HG03025 (cell line): ENCODE data around the gene COG8.
"Not testable (repeated sequence)": the region's sequence is repeated elsewhere in the genome, so short reads cannot be mapped to it uniquely, and the experiment has no call there.

Source experiments
- ATAC-seq: cut with Tn5 transposase; IDR thresholded peaks from one replicate; pipeline ENCODE4 v1.9.1; 2021; ENCODE audit warnings: mild to moderate bottlenecking, moderate library complexity; ENCODE audit not compliant: unreplicated experiment, low FRiP score

Gene COG8, protein sequence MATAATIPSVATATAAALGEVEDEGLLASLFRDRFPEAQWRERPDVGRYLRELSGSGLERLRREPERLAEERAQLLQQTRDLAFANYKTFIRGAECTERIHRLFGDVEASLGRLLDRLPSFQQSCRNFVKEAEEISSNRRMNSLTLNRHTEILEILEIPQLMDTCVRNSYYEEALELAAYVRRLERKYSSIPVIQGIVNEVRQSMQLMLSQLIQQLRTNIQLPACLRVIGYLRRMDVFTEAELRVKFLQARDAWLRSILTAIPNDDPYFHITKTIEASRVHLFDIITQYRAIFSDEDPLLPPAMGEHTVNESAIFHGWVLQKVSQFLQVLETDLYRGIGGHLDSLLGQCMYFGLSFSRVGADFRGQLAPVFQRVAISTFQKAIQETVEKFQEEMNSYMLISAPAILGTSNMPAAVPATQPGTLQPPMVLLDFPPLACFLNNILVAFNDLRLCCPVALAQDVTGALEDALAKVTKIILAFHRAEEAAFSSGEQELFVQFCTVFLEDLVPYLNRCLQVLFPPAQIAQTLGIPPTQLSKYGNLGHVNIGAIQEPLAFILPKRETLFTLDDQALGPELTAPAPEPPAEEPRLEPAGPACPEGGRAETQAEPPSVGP

DNA sequence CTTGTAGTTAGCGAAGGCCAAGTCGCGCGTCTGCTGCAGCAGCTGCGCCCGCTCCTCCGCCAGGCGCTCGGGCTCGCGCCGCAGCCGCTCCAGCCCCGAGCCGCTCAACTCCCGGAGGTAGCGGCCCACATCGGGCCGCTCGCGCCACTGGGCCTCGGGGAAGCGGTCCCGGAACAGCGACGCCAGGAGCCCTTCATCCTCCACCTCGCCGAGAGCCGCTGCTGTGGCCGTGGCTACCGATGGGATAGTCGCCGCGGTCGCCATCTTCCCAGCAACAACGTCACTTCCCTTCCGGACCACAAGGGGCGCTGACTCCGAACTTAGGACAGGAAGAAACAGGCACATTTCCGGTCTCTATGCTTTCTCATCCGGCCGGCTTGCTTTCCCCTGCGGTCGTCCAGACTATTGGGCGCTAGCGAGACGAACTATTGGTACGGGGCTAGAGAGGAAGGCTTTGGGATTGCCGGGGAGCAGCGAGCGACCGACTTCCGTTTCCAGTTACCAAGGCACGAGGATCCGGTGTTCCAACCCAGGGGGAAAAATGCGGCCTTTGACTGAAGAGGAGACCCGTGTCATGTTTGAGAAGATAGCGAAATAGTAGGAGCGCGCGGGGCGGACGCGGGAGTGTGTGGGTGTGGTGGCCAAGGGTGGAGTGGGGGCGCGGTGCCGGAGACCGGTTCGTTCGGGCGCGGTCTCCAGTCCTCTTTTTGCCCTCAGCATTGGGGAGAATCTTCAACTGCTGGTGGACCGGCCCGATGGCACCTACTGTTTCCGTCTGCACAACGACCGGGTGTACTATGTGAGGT, at the start of gene COG8, which contains the start of gene NIP7:
Gene COG8, minus strand, starts transcription at position 276 of the 806 bp plus-strand sequence. Its CDS starts 12 bp downstream, at position 264.
Gene NIP7, plus strand, starts transcription at position 484 of the 806 bp plus-strand sequence. Its CDS starts 58 bp downstream, at position 542.
- peak; percentile 89 for ATAC-seq

DNA sequence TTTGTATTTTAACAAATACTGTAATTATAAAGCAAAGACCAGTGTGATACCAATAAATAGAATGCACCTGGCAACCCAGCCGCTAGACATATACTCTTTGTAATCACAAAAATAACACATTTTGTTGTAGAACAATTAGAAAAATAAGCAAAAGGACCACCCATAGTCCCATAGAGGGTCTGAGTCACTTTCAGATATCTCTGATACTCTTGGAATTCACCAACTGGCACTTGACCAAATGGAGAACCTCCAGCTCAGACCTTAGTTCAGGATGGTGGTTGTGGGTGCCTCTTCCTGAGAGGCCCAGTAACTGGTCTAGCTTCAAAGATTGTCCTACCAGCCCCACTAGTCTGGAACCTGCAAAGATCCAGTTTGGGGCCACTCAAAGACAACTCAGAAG, 47.2 kb upstream of the COG8 start:
- ATAC-seq = no peak

DNA sequence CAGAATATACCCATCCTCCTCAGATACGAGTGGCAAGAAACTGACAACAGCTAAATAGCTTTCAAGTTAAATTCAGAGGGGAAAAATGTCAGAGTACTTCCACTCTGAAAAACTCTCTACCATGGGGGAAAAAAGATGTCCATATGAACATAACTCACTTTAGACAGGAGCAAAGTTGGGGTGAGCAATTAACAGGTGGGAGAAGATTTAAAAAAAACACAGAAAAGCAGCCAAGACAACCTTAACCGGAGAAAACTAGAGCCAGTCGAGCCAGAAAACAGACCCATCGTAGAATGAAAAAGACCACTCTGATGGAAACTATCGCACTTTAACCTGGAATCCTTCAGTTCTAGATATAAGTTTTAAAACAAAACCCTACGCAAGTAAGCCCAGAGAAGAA, 45.6 kb upstream of the COG8 start:
- ATAC-seq = no peak

DNA sequence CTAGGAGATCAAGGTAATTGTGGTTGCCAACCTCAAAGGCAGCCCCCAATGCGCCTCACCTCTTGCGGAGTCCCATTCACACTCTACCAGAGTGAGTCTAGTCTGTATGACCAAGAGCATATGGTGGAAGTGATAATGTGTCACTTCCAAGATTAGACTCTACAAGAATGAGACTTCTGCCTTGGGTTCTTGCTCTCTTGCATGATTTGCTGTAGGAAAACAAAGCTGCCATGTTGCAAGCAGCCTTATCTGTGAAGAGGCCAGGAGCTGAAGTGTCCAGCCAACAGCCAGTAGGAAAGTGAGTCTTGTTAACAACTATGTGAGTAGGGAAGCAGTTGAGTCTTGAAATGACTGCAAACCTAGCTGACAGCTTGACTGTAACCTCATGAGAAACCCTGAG, 43.1 kb upstream of the COG8 start:
- ATAC-seq = no peak

DNA sequence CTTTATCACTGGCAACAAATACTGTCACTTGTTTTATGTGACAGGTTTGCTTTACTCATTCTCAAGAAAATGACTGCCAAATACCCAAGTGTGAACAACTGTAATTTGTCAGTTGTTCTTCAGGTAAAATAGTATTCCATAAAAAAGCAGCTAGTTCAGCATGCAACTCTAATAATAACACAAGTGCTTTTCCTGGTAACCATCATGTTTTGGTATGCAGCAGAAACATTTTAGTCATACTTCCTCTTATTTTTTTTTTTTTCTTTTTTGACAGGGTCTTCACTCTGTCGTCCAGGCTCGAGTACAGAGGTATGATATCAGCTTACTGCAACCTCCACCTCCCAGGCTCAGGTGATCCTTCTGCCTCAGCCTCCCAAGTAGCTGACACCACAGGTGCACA, 41.9 kb upstream of the COG8 start:
- no peak for ATAC-seq

DNA sequence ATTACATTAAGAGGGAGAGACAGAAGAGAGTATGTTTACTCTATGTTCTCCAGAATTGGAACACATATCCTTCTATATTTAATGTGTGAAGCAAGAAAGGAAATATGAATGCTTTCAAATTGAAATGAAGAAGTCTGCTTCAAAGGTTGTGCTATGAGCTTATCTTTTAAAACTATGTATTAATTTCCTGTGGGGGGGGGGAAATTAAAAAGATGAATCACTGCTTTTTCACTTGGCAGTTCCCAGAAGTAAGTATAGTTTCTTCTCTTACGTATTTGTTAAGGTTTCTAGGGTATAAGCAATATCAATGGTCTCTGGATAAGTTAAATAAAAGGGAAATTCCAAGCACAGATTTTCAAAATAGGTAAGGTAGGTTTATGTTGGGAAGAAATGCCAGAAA, 39.4 kb upstream of the COG8 start:
- ATAC-seq = no peak

- no peak for ATAC-seq
Observed at GRCh38 chr16:69378036-69378435, 38.7 kb upstream of the COG8 start.

GRCh38 chr16:69376393-69377059, 37.2 kb upstream of the COG8 start:
- no peak for ATAC-seq

- ATAC-seq = no peak
Observed at GRCh38 chr16:69373019-69373418, 33.7 kb upstream of the COG8 start.

- ATAC-seq = no peak
Observed at GRCh38 chr16:69371564-69371963, 32.2 kb upstream of the COG8 start.

DNA sequence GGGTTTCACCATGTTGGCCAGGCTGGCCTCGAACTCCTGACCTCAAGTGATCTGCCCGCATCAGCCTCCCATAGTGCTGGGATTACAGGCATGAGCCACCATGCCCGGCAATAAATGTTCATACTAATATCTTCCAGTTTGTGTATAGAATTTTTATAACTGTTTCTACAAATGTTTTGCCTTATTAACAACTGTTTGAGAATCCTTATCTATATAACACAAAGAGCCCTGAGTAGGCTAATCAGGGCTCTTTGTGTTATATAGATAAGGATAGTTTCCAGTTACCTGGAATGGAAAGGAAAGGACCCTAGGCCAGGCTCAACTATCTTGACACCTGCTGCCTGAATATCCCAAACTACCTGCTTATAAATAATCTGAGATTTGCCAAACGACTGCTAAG, 29.5 kb upstream of the COG8 start:
- ATAC-seq = no peak

DNA sequence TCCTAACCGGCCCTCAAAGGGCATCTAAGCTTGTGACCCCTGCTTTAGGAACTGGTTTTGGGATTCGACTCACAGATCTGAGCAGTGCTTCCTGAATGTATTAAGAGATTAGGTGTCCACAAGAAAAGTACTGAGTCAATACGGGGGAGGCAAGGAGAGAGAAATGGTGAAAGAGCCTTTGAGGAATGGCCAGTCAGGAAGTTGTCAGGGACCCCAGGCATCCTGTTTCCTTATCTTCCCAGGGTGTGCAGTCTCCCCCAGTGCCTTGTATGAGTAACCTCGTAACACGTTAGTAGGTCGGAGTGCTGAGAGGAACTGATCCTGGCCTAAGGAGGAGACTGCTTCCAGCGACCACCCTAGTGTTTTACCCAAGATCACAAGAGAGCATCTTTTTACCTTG, 28.6 kb upstream of the COG8 start:
- ATAC-seq = no peak

- ATAC-seq = no peak
Observed at GRCh38 chr16:69366431-69366830, 27.1 kb upstream of the COG8 start.

DNA sequence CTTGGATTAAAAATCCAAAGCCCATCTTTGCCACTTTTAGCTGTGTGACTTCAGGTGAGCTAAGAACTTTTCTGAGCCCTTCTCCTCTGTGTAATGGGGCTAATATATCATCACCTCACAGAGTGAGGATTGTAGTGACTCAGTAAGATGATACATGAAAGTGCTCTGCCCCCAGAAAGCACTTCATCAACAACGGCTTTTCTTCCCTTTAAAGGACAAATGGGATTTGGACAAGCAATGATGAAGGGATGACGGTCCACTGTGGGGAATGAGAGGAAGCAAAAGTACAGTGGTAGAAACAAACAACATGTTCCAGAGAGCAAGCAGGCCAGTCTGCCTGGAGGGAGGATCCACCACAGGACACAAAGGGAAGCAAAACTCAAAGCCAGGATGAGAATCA, 26.5 kb upstream of the COG8 start:
- no peak for ATAC-seq

DNA sequence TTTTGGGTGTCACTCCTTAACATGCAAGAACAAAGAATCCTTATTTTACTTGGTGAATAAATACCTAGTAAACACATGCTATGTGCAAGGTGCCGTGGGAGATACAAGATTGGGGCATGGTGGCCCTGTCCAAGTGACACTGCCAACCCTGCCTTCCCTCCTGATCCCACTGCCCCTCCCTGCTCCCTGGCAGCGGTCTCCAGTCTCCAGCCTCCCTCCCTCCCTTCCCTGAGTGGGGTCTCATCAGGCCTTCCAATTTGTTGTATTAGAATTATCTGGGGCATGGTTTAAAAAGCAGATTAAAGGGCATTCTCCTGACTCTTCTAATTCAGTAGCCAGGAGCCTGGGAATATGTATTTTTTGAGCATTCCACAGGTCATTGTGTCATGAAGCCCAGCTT, 24.7 kb upstream of the COG8 start:
- ATAC-seq = no peak

GRCh38 chr16:69363281-69363717, 23.9 kb upstream of the COG8 start:
- no peak for ATAC-seq

- ATAC-seq = not testable (repeated sequence)
Observed at GRCh38 chr16:69360070-69360469, 20.7 kb upstream of the COG8 start.

DNA sequence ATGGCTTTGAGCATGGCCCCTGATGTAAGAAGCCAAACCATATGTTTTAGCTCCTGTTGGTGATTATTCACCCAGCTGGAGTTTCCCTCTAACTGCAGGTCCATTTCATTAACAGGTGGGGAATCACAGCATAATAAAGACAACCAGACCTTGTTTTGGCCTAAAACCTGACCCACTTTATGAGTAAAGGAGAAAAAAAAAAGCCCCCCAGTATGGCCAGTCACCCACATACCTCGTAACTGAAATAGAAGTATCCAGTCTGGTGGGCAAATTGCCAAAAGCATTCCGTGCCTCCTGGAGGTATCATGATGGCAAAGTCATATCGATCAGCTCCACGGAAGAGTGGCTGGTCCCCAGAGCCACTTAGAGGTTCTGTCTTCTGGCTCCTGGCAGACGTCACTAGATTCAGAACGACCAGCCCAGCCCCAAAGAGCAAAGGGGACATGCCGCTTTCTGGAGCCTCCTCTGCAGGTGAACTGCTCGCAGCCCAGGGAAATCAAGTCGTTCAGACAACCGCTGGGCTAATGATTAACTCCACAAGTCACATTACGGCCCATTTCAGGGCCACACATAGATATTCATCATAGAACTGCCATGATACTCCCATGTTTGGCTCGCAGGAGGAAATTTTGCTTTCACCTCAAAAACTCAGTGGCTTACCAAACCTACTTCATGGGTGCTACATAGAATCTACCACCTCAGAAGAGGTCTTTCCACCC, 12.1 kb upstream of the COG8 start, which contains the start of gene TMED6:
Gene TMED6, minus strand, starts transcription at position 478 of the 719 bp plus-strand sequence. Its CDS starts 33 bp downstream, at position 445.
- ATAC-seq = no peak

DNA sequence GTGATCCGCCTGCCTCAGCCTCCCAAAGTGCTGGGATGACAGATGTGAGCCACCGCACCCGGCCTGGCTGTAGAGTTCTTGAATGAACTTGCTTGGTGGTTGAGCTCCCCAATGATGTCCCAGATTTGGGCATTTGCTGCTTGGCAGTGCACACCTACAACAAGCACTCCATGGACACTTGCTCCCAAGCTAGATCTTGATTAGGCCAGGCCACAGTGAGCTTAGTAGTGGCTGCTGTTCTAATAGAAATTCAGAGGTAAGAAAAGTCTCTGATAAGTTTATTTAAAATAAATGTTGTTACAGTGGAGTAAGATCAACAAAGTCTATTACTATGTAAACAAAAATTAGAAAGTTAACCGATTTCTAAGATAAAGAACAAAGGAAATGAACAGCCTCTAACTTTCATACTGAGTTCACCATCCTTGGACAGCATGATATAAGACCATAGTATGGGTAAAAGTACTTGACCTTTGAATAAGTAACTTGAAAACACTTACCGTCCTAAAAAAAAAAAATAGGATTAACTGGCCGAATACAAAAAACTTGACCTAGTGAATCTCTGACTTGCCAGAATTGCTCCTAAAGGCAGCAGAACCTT, 11.3 kb upstream of the COG8 start:
- no peak for ATAC-seq
